HG02938 (cell line): ENCODE measurements around the gene FFAR4.

Experiments
- ATAC-seq: cut with Tn5 transposase; IDR thresholded peaks from one replicate; pipeline ENCODE4 v1.9.1; 2021; ENCODE audit warnings: mild to moderate bottlenecking, moderate library complexity; ENCODE audit not compliant: unreplicated experiment

FFAR4 gene

DNA sequence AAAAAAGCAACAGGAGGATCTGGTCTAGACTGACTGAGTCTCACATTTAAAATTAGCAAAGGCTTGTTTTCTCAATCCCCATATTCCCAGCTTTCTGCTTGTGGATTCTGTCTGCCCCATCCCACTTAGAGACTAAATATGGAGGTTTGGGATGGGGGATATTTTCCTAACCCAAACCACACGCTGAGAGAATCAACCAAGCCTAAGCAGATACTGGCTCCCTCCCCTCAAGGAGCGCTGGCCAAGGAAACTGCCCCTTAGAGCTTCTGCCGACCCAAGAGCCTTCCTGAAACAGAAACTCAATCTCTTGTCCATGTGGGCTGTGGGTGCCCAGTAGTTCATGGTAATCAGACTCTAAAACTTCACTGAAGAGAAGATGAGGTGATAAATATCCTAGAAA is 3.9 kb downstream of the FFAR4 start:
- no peak for ATAC-seq

DNA sequence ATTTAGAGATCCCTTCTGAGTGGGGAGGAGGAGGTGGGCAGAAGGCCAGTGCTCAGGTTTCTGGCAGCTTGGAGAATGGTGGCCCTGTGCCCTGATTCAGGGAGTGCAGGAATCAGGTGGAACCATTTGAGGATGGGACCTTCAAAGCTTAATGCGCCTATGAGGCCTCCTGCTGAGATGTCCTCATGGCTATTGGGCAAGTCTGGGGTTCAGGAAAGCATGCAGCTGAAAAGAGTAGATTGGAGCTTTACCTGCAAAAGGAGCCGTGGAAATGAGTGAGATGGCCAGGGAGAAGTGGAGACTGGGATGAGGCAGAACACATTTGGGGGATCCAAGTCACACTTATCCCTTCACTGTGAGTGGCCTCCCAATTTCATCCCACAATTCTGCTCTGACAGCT is 6.1 kb downstream of the FFAR4 start:
- ATAC-seq: no peak

DNA sequence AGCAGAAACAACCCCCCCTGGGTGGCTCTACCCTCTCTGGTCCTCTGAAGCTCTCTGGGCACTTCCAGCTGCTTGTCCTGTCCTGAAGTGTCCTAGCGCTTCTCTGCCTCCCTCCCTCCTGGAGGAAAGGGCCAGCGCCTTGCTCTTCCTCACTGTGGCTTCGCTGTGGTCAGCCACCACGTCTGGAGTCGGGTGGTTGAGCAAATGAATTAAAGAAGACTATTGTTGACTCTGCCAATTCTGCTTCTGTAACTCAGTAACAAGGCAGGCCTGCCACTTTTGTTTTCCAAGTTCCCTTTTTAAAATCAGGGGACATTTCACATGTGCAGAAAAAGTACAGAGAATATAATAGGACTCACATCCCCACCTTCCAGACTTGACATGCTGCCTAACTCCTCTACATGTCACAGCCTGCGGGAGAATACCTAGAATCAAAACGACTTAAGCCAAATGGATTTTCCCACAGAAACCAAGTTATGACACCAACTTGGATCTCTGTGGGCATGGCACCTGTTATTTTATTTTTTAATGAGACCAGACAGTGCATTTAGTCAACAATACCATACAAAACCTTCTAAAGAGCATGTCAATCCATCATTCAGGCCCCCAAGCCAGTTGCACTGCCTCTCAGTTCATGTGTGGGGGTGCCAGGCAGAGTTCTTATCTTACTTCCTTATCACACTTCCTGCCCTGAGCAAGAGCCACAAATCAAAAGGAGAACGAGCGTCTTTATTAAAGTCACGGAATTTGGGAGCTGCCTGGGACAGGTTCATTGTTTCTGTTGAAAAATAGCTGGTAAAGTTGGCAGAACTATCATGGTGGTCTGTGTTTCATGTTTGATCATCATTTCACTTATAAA is 6.8 kb downstream of the FFAR4 start:
- ATAC-seq: no peak

DNA sequence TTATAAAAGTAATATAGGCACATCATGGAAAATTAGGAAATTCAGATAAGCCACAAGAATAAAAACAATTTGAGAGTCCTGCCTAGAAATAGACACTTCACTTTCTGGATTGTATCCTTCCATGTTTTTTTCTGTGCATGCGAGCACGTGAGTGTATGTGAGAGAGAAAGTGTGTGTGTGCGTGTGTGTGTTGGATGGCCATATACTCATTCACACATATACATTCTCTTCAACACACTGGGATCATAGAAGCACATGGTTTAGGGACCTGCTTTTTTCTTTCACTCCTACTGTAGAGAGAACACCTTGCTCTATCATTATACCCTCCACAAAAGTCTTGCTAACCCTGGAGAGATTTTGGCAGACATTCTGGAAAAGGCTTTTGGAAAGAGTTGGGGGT is 7.5 kb downstream of the FFAR4 start:
- no peak for ATAC-seq

DNA sequence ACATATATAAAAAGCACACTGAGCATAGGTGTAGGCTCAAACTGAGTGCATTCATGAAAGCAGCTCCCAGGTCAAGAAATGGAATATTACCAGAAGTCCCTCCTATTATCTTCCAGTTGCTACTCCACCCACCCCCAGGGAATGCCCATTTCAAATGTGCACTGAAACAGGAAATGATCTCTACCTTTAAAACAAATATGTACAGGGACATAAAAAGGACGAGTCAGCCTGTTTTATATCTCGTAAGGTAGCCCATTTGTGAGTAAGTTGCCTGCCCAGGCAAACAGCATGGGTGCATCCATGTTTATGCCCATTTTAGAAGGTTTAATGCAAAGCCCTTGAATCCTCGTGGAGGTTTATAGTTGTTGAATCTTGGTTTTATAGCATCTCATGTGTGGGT is 10.4 kb downstream of the FFAR4 start:
- no peak for ATAC-seq

DNA sequence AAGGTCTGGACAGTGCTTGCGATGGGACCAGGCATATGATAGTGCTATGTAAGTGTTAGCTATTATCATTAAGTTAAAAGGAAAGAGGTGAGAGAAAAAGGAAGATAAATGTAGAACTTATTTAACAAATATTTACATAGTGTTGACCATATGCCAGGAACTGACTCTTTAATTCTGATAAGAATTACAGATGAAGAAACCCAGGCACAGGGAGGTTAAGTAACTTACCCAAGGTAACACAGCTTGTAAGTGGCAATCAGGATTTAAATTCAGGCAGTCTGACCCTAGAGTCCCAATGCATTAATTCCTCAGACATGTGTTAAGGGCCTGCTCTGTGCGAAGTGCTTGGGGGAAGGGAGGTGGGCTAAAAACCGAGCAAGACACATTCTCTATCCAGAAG is 11.1 kb downstream of the FFAR4 start:
- ATAC-seq: no peak

DNA sequence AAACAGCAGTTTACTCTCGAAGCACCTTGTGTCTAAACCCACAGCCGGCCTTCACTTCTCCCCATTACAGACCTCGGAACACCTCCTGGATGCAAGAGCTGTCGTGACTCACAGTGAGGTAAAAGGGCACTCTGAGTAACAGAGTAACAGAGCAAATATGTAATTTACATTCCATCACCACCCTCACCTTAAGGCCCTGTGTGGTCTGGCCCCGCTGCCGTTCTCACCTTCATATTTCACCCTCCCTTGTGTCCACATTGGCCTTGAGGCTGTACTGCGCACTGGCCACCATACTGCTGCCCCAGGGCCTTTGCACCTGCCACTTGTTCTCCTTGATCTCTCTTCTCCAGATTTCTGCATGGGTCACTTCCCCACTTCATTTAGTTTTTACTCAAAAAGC is 12.6 kb downstream of the FFAR4 start:
- no peak for ATAC-seq

DNA sequence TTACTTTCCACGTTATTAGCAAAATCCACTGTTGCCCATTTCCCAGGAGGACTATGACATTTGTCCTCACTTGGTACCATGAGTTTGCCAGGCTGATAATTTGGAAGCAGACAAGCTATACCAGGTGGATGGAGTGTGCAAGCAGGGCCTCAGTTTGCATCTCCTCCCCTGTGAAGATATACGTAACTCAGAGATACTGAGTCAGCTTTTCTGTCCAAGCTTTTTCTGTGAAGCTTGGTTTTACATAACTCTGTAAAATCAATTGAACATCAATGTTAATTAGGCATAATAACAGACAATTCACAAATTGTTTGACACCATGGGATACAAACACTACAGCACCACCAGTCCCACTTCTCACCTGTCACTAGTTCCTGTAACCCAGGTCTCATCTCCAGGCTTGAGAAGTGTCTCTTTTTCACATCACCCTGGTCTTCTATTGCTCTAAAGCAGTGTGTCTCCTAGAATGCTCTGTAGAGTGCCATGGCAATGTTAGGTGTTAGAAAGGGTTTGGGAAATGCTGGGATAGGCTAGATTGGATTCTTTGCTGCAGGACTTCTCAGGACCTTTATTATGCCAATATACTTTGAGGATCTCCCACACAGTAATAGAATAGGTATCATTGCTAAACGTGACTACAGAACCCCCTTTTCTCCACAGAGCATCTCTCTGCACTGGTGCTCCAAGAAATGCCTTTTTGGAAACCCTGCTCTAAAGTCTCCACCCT is 13.7 kb downstream of the FFAR4 start:
- ATAC-seq: no peak

DNA sequence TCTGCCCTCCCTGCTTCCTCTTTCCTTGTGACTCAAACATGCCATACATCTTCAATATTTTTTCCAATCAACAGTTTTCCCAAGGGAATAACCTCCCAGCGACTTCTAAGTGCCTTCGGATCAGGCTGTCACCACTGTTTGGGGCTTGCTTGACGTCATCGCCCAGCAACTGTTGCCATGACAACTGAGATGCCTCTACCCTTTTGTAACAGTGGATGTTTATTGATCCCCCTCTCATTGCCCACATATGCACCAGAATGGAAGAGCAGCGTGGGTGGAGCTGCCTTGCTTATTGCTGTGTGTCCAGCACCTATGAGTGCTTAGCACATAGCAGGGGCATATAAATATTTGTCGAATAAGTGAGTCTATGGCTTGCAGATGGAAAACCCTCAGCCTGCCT is 14.4 kb downstream of the FFAR4 start:
- no peak for ATAC-seq

DNA sequence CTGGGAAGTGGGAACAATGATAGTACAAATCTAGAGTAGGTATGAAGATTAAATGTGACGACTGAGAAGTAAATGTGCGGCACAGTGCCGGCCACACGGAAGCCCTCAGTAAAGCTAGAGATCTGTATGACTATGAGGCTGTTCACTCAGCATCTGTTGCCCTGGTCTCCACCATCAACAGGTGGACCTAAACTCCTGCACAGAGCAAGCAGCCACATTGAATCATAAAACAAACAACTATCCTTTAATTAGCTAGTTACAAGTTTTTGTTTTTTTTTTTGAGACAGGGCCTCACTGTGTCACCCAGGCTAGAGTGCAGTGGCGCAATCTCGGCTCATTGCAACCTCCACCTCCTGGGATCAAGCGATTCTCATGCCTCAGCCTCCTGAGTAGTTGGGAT is 18.0 kb downstream of the FFAR4 start:
- no peak for ATAC-seq

DNA sequence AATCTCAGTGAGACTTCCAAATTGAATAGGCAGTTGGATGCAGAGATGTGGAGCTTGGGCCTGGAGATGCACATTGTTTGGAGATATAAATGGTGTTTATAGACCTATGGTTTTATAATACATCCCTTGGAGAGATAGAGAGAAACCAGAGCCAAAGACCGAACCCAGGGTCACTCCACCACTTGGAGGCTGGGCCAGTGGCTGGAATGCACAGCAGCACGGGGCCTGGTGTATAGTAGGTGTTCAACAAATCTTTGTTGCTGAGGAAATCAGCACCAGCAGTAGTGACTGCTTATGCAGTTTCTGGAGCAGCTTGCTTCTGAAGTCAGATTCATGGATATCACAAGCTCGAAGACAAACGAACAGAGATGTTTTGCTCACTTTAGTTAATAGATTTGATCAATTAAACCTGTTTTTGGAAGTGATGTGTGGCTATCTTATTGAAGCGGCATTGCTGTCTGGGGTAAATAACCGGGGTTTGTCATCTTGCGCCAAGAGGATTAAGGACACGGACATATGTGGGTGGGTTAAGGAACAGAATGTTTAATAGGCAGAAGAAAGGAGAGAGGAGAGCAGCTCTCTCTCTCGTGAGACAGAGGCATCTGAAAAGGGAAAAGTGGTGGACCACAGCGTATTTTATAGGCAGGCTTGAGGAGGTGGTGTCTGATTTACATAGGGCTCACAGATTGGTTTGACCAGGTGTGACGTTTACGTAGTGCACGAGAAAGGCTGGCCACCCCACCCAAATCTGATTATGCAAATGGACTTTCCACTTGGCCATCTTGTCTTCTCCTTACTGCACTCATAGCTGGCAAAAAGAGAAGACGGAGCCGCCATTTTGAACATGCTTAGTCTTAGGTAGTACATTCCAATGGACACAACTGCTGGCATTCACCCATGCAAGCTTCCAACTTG is 23.4 kb downstream of the FFAR4 start:
- no peak for ATAC-seq

DNA sequence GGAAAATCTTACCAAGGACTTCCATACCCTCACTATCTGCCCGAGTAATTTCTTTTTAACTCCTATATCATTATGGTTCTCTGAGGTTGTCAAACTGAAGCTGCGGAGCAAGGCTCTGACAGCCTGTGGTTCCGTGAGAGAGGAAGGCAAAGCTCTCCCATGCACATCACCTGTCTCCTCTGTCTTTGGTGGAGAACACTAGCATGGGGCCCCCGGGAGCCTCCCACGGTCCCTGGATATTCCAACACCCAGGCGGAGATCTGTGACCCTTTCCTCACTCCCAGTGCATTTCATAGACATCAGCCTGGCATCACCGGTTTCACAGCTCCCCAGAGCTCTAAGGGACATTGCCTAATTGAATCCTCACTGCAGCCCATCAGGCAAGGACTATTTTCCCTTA is 24.2 kb downstream of the FFAR4 start:
- no peak for ATAC-seq

DNA sequence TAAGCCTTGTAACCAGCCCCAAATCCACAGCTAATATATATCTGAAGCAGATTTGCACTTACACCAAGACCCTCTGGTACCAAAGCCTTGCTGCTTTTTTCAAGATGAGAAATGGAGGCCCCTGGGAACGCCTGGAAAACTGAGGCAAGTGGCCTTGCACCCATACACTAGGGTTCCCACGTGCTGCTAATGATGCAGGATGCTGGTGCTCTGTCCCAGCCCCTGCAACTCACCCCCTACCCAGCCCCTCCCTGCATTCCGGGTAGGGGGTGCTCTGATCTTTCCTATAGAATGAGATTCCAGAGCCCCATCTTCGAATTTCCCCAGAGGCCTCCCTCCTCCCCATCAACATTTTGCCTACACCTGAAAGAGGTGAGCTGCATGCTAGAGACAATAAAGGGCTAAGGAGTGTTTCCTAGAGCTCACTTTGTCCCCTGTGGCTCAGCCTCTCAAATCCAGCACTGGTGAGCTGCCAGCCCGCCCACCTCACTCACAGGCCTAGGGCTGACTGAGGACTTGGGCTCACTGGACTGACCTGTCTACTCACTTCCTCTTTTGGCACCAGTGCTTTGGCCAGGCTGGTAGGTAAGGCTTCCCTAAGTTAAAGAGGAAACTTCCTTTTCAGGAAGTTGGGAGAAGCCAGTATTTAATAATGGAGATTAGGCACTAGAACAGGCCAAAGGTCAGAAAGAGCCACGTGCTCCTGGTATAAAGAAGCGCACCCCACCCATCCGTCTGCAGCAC is 24.8 kb downstream of the FFAR4 start:
- no peak for ATAC-seq

DNA sequence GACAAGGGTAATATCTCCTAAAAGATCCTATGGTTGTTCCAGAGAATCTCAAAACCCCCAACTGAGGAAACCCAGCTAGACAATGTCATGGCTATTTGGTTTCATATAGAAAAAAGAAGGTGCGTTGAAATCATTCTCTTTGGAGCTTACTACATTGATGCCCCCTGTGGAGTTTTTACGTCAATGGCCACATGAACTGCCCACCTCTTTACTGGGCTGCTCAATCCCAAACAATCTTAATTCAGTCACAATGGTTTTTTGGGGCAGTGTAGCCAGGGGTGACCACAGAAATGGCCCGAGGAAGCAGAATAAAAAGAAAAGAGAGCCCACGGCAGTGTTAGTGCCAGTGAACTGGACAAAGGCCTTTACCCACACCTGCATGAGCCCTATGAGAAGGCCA is 26.8 kb downstream of the FFAR4 start:
- ATAC-seq: no peak

DNA sequence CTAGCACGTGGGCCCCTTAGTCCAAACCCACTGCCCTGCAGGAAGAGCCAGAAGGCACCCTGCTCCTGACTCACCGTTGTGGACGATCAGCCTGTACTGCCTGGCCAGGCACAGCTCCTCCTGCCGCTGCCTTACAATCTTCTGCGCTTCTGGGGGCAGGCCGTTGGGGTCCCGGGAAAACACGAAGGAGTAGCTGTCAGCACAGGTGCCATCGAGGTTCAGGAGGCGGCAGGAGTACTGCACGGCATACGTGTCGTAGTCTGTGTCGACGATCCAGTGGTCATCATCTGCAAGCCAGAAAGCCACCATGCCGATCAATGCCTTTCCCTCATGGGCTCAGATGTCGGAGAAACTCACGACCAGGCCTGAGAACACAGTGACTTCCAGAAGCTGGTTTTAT is 27.3 kb downstream of the FFAR4 start:
- no peak for ATAC-seq

DNA sequence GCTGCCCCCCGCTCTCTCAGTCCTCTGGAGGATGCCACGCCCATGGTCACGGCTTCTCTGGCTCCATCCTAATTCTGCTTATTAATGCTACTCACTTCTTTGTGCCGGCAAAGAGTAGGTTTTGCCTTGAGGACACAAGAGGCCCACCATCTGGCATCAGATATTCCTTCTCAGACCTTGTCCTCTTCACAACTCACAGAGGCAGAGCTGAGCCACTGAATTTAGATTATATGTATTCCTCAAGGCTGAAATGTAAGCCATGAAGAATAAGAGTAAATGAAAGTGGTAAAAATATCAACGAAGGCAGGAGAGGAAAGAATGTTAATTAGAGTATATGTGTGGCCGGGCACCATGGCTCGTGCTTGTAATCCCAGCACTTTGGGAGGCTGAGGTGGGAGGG is 28.1 kb downstream of the FFAR4 start:
- ATAC-seq: no peak

DNA sequence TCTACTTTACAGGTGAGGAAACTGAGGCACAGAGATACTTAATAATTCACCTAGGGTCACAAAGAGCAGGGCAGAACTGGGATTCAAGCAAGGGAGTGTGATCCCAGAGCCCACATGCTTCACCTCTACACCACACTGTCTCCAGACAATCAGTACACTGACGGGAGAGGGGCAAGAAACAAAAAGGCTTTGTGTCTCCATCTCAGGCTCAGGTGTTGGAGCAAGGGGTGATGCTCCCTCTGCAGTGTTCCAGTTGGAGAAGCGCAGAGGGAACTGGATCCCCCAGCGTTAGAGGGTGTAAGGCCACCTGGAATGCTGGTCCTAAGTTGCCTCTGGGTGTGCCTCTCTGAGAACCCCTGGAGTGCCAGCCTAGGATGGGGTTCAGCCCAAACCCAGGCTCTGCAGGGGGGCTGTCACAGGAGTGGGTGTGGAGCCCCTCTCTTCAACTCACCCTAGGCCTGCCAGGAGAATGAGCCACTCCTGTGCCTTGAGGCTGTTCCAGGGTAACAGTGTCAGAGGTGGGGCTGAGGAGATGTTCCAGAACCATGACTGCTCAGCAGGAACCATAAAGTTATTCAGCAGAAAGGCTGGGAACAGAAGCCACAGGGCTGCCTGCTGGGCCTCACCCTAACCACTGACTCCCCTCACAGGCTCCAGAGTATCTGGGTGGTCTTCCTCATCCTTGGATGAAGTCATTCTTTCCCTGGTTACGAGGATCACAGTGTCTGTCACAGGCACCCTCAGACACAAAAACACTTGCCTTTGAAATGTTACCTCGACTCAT is 29.1 kb downstream of the FFAR4 start:
- ATAC-seq: no peak

DNA sequence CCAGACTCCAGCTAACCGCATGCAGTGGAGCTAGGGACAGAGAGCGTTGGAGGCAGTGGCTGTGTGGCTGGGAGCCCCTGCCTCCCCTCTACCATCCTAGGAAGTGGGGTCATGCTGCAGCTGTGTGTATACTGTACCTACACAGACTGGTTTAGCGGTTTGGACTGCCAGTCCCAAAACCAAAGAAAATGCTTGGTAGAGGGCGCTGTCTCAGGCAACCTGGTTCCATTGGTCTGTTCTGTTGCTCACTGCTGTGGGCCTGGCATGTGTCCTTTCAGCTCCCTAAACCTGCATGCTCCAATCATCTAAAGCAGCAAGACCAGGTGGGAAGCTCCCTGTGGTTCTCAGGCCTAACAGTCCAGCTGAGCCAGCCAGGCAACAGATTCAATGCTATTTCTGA is 30.1 kb downstream of the FFAR4 start:
- ATAC-seq: no peak

DNA sequence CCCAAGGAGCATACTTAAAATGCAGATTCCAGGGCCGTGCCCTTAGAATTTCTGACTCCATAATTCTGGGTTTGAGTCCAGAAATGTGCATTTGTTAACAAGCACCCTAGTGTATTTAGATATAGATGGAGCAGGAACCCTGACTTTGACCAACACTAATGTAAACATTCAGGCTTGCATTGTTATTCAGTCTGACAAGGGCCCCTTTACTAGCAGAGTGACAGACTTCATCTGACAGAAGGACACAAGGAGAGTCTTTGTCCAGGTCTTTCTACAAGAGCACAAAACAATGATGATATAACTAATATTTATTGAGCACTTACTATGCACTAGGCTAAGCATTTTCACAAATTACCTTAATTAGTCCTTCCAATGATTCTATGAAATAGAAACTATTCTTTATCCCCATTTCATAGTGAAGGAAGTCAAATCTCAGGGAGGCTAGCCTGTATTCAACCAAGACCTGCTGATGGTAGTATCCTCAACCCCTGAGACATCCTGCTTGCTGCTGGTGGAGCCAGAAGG is 30.7 kb downstream of the FFAR4 start:
- no peak for ATAC-seq

DNA sequence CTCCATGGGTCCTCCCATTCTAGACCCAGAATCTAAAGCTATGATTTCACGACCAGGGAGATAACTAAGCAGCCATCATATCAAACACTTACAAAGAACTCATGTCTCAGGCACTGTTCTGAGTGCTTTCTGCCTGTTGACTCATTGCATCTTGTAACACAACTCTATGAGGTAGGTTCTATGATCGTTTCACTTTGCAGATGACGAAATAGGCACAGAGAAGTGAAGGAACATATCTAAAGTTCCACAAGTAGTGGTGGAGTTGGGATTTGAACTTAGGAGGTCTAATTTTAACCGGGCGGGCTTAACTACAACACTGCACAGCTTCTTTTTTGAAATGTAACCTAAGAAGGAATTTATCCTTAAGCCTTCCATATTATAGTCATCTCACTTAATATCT is 31.7 kb downstream of the FFAR4 start:
- no peak for ATAC-seq
